GM19043 (cell line): ENCODE results near the gene CDCP2.
"Not testable (repeated sequence)": the region's sequence is repeated elsewhere in the genome, so short reads cannot be mapped to it uniquely, and the experiment has no call there.

Experiments
- ATAC-seq: cut with Tn5 transposase; IDR thresholded peaks from one replicate; pipeline ENCODE4 v1.9.1; 2021; ENCODE audit warnings: low read depth; ENCODE audit not compliant: unreplicated experiment

CDCP2 gene

GRCh38 chr1:54095546-54096226 lies 57.1 kb downstream of the CDCP2 start:
- no peak for ATAC-seq

GRCh38 chr1:54094730-54095105 lies 58.1 kb downstream of the CDCP2 start:
- not testable (repeated sequence) for ATAC-seq

GRCh38 chr1:54094001-54094729 lies 58.6 kb downstream of the CDCP2 start:
- no peak for ATAC-seq

GRCh38 chr1:54091666-54092065 lies 61.1 kb downstream of the CDCP2 start:
- ATAC-seq: no peak

- ATAC-seq: no peak
Measured at GRCh38 chr1:54088385-54088784, 64.4 kb downstream of the CDCP2 start.

GRCh38 chr1:54086754-54087153 lies 66.0 kb downstream of the CDCP2 start:
- ATAC-seq: no peak

GRCh38 chr1:54084794-54085193 lies 68.0 kb downstream of the CDCP2 start:
- ATAC-seq: no peak
